ENCODE results near the gene GRM8. TPM values are rescaled to one million over a fixed set of nuclear protein-coding genes. Genes with fewer than 3 reads are reported as not detected.
A peak's percentile ranks its signal among the peaks of the same experiment; 100 is the strongest.

GRM8 gene
- polyA plus RNA-seq, 1 donor from 2014 or later, result 1.5 TPM

DNA sequence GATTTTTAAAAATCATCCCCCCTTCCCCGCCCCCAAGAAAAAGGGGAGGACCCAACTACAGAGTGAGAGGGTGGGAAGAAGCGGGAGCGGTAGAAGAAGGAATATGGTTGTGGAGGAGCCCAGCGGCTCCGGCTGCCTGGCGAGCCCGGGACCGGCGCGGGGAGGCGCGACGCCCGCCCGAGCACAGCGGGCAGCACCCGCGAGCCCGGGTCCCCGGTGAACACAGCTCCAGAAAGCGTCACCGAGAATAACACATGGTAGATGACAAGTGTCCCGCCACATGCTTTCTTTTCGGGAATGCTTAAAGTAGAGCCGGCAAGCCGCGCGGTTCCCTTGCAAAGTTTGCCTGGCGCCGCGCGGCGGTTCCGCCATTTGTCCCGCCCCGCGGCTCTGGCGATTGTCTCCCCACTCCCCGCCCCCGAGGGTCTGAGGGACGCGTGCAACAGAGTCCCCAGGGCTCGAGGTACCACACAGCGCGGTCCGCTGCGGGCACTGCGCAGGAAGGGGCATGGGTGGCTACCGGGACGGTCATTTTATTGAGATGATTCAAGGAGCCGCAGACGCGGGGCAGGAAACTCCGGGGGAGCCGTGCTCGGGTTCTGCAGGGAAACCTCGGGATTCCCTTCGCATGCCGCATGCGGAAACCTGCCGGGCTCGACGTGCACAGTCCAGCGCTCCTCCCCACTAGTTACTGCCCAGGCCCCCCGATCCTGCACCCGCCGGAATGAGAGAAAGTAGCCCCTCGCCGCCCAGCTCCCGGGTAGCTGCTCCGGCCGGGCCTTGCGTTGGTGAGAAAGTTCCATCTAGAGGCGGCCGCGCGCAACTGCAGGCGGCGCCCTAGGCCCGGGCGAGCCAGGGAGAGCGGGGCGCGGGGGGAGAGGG is 781 bp upstream of the GRM8 start:
- peak overlapping the region; percentile 100 for H3K4me2 ChIP-seq (ENCODE audit: low read length)
- no peaks in the 10 kb centered on the region for H3F3A ChIP-seq (ENCODE audit: insufficient read depth, low read length, poor library complexity, severe bottlenecking)
- H3K27ac ChIP-seq (ENCODE audit: low read length), result no peak overlapping the region
- no peaks in the 10 kb centered on the region for H4K20me1 ChIP-seq (ENCODE audit: insufficient read depth)
- H3K79me2 ChIP-seq (replicated peaks; ENCODE audit: insufficient read depth, low read length), result no peaks in the 10 kb centered on the region
- peaks cover 42% of the 10 kb centered on the region for H3K27me3 ChIP-seq (ENCODE audit: insufficient read depth, low read depth, low read length)
- no peaks in the 10 kb centered on the region for H3K9me3 ChIP-seq (ENCODE audit: low read length)
- no peak for TF ChIP-seq EZH2 (IDR thresholded peaks at IDR 0.05; ENCODE audit: borderline replicate concordance, insufficient read depth, low read length, poor library complexity, severe bottlenecking)
- peak; percentile 87 for TF ChIP-seq SMC3 (conservative IDR thresholded peaks at IDR 0.05; ENCODE audit: poor library complexity)
- peak; percentile 94 for TF ChIP-seq CTCF (IDR thresholded peaks at IDR 0.05; ENCODE audit: poor library complexity, severe bottlenecking)
- peak; percentile 94 for TF ChIP-seq RAD21 (conservative IDR thresholded peaks at IDR 0.05)
- no peak for TF ChIP-seq EP300 (conservative IDR thresholded peaks at IDR 0.05; ENCODE audit: poor library complexity, severe bottlenecking)
- TF ChIP-seq, protein P1, sequence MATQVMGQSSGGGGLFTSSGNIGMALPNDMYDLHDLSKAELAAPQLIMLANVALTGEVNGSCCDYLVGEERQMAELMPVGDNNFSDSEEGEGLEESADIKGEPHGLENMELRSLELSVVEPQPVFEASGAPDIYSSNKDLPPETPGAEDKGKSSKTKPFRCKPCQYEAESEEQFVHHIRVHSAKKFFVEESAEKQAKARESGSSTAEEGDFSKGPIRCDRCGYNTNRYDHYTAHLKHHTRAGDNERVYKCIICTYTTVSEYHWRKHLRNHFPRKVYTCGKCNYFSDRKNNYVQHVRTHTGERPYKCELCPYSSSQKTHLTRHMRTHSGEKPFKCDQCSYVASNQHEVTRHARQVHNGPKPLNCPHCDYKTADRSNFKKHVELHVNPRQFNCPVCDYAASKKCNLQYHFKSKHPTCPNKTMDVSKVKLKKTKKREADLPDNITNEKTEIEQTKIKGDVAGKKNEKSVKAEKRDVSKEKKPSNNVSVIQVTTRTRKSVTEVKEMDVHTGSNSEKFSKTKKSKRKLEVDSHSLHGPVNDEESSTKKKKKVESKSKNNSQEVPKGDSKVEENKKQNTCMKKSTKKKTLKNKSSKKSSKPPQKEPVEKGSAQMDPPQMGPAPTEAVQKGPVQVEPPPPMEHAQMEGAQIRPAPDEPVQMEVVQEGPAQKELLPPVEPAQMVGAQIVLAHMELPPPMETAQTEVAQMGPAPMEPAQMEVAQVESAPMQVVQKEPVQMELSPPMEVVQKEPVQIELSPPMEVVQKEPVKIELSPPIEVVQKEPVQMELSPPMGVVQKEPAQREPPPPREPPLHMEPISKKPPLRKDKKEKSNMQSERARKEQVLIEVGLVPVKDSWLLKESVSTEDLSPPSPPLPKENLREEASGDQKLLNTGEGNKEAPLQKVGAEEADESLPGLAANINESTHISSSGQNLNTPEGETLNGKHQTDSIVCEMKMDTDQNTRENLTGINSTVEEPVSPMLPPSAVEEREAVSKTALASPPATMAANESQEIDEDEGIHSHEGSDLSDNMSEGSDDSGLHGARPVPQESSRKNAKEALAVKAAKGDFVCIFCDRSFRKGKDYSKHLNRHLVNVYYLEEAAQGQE (IDR thresholded peaks at IDR 0.05; ENCODE audit: borderline replicate concordance), result no peak
- TF ChIP-seq MXI1 (conservative IDR thresholded peaks at IDR 0.05; ENCODE audit: poor library complexity, severe bottlenecking), result peak; percentile 66
- TF ChIP-seq TAF1 (IDR thresholded peaks at IDR 0.05; ENCODE audit: low read depth), result no peak
- TF ChIP-seq POLR2AphosphoS5 (IDR thresholded peaks at IDR 0.05), result no peak
- H2AFZ ChIP-seq (ENCODE audit: low read depth, low read length), result peak overlapping the region; percentile 41
- H3K9me2 ChIP-seq (ENCODE audit: insufficient read depth, low read length), result no peaks in the 10 kb centered on the region
- H3K36me3 ChIP-seq (ENCODE audit: insufficient read depth, low read length), result no peaks in the 10 kb centered on the region
- H3K4me3 ChIP-seq (ENCODE audit: low read length), result peak overlapping the region; percentile 89
- peak overlapping the region; percentile 51 for H3K9ac ChIP-seq (ENCODE audit: low read length)

- Histone ChIP-seq H3K9me2 (ENCODE audit: insufficient read depth, low read length) (no peaks in the 10 kb centered on the region), H3K9me3 (ENCODE audit: low read length) (no peaks in the 10 kb centered on the region), H3K4me2 (ENCODE audit: low read length) (peak overlapping the region; percentile 100), H3K79me2 (replicated peaks; ENCODE audit: insufficient read depth, low read length) (no peaks in the 10 kb centered on the region), H3F3A (ENCODE audit: insufficient read depth, low read length, poor library complexity, severe bottlenecking) (no peaks in the 10 kb centered on the region), H3K27me3 (ENCODE audit: insufficient read depth, low read depth, low read length) (peaks cover 42% of the 10 kb centered on the region), H2AFZ (ENCODE audit: low read depth, low read length) (peak overlapping the region; percentile 22), H3K4me3 (ENCODE audit: low read length) (peak overlapping the region; percentile 89), H3K27ac (ENCODE audit: low read length) (no peak overlapping the region), H3K9ac (ENCODE audit: low read length) (peak overlapping the region; percentile 51), H3K36me3 (ENCODE audit: insufficient read depth, low read length) (no peaks in the 10 kb centered on the region), H4K20me1 (ENCODE audit: insufficient read depth) (no peaks in the 10 kb centered on the region)
- TF ChIP-seq EZH2 (IDR thresholded peaks at IDR 0.05; ENCODE audit: borderline replicate concordance, insufficient read depth, low read length, poor library complexity, severe bottlenecking), result no peak
- TF ChIP-seq MXI1 (conservative IDR thresholded peaks at IDR 0.05; ENCODE audit: poor library complexity, severe bottlenecking), result peak; percentile 9
- TF ChIP-seq SMC3 (conservative IDR thresholded peaks at IDR 0.05; ENCODE audit: poor library complexity), result no peak
These were observed 396 bp downstream of the GRM8 start for GRCh38 chr7:127252377-127252713.

Data from neural cell (in vitro differentiated cells).